Smooth muscle cell (in vitro differentiated cells): Measurements from ENCODE around the gene PARP9. TPM values are rescaled to one million over a fixed set of nuclear protein-coding genes. Genes with fewer than 3 reads are reported as not detected.
A peak's percentile ranks its signal among the peaks of the same experiment; 100 is the strongest.
"Not testable (repeated sequence)": the region's sequence is repeated elsewhere in the genome, so short reads cannot be mapped to it uniquely, and the experiment has no call there.

Source experiments
- DNase-seq: peaks from one replicate; lab custom pipeline; 2025; ENCODE audit not compliant: unreplicated experiment; lab: John Stamatoyannopoulos, UW
- H2AFZ ChIP-seq: fragments of 200-600 bp; sonication (generic); 2 replicates; pipeline ENCODE4 v1.6.0; 2016; ENCODE audit warnings: antibody characterized with exemption, low read depth, mild to moderate bottlenecking
- H3F3A ChIP-seq: fragments of 200-600 bp; sonication (generic); 2 replicates; pipeline ENCODE4 v1.6.0; 2017; ENCODE audit warnings: antibody characterized with exemption, low read depth
- H3K27ac ChIP-seq: fragments of 200-600 bp; sonication (generic); 2 replicates; pipeline ENCODE4 v1.5.1; 2016; ENCODE audit warnings: low read depth, mild to moderate bottlenecking
- H3K27me3 ChIP-seq: fragments of 200-600 bp; sonication (generic); 2 replicates; pipeline ENCODE4 v1.6.1; 2016; ENCODE audit warnings: low read depth, mild to moderate bottlenecking
- H3K36me3 ChIP-seq: fragments of 200-600 bp; sonication (generic); 2 replicates; pipeline ENCODE4 v1.5.1; 2016; ENCODE audit warnings: low read depth
- H3K4me1 ChIP-seq: fragments of 200-600 bp; sonication (generic); 2 replicates; pipeline ENCODE4 v1.5.1; 2016; ENCODE audit warnings: low read depth
- H3K4me2 ChIP-seq: fragments of 200-600 bp; sonication (generic); 2 replicates; pipeline ENCODE4 v1.6.0; 2016; ENCODE audit warnings: mild to moderate bottlenecking
- H3K4me3 ChIP-seq: fragments of 200-600 bp; sonication (generic); 2 replicates; pipeline ENCODE4 v1.5.1; 2016; ENCODE audit warnings: mild to moderate bottlenecking
- H3K79me2 ChIP-seq: fragments of 200-600 bp; sonication (generic); 2 replicates; pipeline ENCODE4 v1.6.0; 2016; ENCODE audit warnings: low read depth, mild to moderate bottlenecking
- H3K9ac ChIP-seq: fragments of 200-600 bp; sonication (generic); 2 replicates; pipeline ENCODE4 v1.6.0; 2016; ENCODE audit warnings: low read depth
- H3K9me3 ChIP-seq: fragments of 200-600 bp; sonication (generic); replicated peaks from 2 replicates; pipeline ENCODE4 v1.5.1; 2016; ENCODE audit warnings: low read depth
- H4K20me1 ChIP-seq: fragments of 200-600 bp; sonication (generic); 2 replicates; pipeline ENCODE4 v1.6.0; 2016; ENCODE audit warnings: low read depth
- WGBS: methylation state at CpG from one replicate; pipeline ENCODE4 v1.1.7; 2016; ENCODE audit warnings: low lambda C conversion rate; 5-methylcytosine and 5-hydroxymethylcytosine counted together
- polyA plus RNA-seq: library from polyadenylated mRNA; unstranded; fragments of >200 nt; fragmentation: Nextera tagmentation; extraction: Ambion mirVana; gene quantifications from 2 replicates; pipeline ENCODE4 v1.2.1, GENCODE V29; 2016
- total RNA-seq: library from RNA; depleted of rRNA; stranded (reverse); fragments of >200 nt; gene quantifications from 2 replicates; pipeline ENCODE4 v1.2.3, GENCODE V29; 2014
- TF ChIP-seq, protein P1 (sequence below): fragments of 200-600 bp; sonication (generic); IDR thresholded peaks from 2 replicates; pipeline ENCODE4 v1.5.1; 2017; ENCODE audit warnings: borderline replicate concordance, mild to moderate bottlenecking, antibody characterized with exemption; ENCODE audit not compliant: insufficient read depth, poor library complexity, severe bottlenecking

The PARP9 gene
- total and polyA plus RNA-seq, 2 experiments from 2014 or later, result 3.8 to 5.1 TPM

DNA sequence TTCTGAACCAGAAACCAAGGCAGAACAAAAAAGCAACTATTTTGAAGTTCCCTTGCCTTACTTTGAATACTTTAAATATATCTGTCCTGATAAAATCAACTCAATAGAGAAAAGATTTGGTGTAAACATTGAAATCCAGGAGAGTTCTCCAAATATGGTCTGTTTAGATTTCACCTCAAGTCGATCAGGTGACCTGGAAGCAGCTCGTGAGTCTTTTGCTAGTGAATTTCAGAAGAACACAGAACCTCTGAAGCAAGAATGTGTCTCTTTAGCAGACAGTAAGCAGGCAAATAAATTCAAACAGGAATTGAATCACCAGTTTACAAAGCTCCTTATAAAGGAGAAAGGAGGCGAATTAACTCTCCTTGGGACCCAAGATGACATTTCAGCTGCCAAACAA is 4.7 kb upstream of the PARP9 start:
- no peak for DNase-seq
- no peaks in the 10 kb centered on the region for H3K9me3 ChIP-seq
- no peak overlapping the region for H2AFZ ChIP-seq
- peaks cover 2% of the 10 kb centered on the region for H3K4me1 ChIP-seq
- no peaks in the 10 kb centered on the region for H4K20me1 ChIP-seq
- H3K79me2 ChIP-seq, result no peaks in the 10 kb centered on the region
- H3K27me3 ChIP-seq, result no peaks in the 10 kb centered on the region
- H3K4me3 ChIP-seq, result no peak overlapping the region
- no peak overlapping the region for H3K27ac ChIP-seq
- H3K36me3 ChIP-seq, result no peaks in the 10 kb centered on the region
- H3K9ac ChIP-seq, result no peak overlapping the region
- WGBS, result 76% methylated on average over 3 of the region's 3 CpGs
- TF ChIP-seq, protein P1, sequence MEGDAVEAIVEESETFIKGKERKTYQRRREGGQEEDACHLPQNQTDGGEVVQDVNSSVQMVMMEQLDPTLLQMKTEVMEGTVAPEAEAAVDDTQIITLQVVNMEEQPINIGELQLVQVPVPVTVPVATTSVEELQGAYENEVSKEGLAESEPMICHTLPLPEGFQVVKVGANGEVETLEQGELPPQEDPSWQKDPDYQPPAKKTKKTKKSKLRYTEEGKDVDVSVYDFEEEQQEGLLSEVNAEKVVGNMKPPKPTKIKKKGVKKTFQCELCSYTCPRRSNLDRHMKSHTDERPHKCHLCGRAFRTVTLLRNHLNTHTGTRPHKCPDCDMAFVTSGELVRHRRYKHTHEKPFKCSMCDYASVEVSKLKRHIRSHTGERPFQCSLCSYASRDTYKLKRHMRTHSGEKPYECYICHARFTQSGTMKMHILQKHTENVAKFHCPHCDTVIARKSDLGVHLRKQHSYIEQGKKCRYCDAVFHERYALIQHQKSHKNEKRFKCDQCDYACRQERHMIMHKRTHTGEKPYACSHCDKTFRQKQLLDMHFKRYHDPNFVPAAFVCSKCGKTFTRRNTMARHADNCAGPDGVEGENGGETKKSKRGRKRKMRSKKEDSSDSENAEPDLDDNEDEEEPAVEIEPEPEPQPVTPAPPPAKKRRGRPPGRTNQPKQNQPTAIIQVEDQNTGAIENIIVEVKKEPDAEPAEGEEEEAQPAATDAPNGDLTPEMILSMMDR, result no peak
- no peak overlapping the region for H3K4me2 ChIP-seq
- no peaks in the 10 kb centered on the region for H3F3A ChIP-seq

DNA sequence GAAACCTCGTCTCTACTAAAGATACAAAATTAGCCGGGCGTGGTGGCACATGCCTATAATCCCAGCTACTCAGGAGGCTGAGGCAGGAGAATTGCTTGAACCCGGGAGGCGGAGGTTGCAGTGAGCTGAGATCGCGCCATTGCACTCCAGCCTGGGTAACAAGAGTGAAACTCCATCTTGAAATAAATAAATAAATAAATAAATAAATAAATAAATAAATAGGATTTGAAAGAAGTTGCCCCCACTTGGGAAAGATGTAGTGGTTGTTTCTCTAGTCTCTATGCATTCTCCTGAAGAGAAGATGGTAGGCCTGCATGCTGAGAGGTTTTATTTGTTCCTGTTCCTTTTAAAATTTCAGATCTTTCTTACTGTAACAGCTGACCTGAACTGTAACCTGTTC is 4.0 kb upstream of the PARP9 start:
- H3K9me3 ChIP-seq, H3K79me2 ChIP-seq, DNase-seq, H3F3A ChIP-seq, H3K9ac ChIP-seq, H3K4me2 ChIP-seq, H3K27ac ChIP-seq, H4K20me1 ChIP-seq, H3K27me3 ChIP-seq, H3K4me3 ChIP-seq, H3K4me1 ChIP-seq, H3K36me3 ChIP-seq, H2AFZ ChIP-seq: not testable (repeated sequence)
- 98% methylated on average over 7 of the region's 7 CpGs for WGBS

DNA sequence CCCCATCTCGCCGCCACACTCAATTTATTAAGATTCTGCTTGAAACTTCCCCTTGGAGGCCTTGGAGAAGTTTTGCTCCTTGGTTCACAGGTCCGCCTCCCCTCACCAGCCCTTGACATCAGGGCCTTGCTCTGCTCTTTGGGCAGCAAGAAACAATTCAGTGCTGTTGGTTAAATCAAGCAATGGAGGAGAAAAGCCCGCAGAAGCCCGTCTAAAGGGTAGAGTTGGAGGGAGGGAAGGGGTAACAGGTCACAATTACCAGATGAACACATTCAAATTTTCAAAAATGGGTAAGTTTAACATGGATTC is 429 bp downstream of the PARP9 start:
- no peak for DNase-seq
- no peaks in the 10 kb centered on the region for H3F3A ChIP-seq
- H3K79me2 ChIP-seq, result no peaks in the 10 kb centered on the region
- peak overlapping the region; percentile 86 for H2AFZ ChIP-seq
- no peaks in the 10 kb centered on the region for H3K9me3 ChIP-seq
- TF ChIP-seq, protein P1, result no peak
- no peaks in the 10 kb centered on the region for H3K36me3 ChIP-seq
- H3K4me2 ChIP-seq, result peak overlapping the region; percentile 84
- H3K4me3 ChIP-seq, result peak overlapping the region; percentile 73
- no peaks in the 10 kb centered on the region for H4K20me1 ChIP-seq
- peak overlapping the region; percentile 78 for H3K9ac ChIP-seq
- no peaks in the 10 kb centered on the region for H3K27me3 ChIP-seq
- peaks cover 5% of the 10 kb centered on the region for H3K4me1 ChIP-seq
- WGBS, result 73% methylated on average over 5 of the region's 5 CpGs
- H3K27ac ChIP-seq, result peak overlapping the region; percentile 33

DNA sequence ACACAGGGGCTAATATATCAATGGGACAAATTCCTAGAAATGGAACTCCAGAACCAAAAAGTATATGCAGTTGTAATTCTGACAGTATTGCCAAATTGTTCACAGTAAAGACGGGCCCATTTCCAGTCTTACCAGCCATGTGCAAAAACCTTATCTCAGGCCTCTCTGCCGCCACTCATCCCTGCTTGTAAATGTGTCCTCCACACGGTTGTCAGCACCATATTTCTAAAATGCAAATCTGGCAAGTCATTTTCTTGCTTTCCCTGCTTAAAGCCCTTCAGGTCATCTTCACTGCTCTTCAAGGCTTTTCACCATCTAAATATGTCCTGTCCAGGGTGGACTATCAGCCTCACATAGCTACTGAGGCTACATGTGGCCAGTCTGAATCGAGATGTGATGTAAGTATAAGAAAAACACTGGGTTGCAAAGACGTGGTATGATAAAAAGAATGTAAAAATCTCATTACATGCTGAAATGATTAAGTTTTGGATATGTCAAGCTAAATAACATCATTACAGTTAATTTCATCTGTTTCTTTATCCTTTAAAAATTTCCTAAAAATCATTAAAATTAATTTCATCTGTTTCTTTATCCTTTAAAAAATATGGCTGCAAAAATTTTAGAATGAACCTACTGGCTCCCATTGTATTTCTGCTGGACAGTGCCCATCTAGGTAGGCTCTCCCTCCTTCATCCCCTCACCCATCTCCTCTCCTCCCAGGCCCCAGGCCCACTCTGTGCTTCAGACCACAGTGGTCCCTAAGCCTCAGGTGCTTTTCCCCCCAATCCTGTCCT is 980 bp downstream of the PARP9 start:
- Histone ChIP-seq H3K9ac (no peak overlapping the region), H3K79me2 (no peaks in the 10 kb centered on the region), H3K27ac (no peak overlapping the region), H3K9me3 (no peaks in the 10 kb centered on the region), H3K4me2 (peak overlapping the region; percentile 84), H3K4me3 (peak overlapping the region; percentile 73), H3K27me3 (no peaks in the 10 kb centered on the region), H3F3A (no peaks in the 10 kb centered on the region), H4K20me1 (no peaks in the 10 kb centered on the region), H3K4me1 (peaks cover 5% of the 10 kb centered on the region), H3K36me3 (no peaks in the 10 kb centered on the region), H2AFZ (peak overlapping the region; percentile 86)
- WGBS, result 47% methylated on average over 5 of the region's 5 CpGs
- no peak for DNase-seq
- TF ChIP-seq, protein P1, result no peak
